ENCODE results near the gene PRKN. TPM values are rescaled to one million over a fixed set of nuclear protein-coding genes. Genes with fewer than 3 reads are reported as not detected.
"Not testable (repeated sequence)": the region's sequence is repeated elsewhere in the genome, so short reads cannot be mapped to it uniquely, and the experiment has no call there.

PRKN gene
- total RNA-seq, 2 experiments from 2014 or later, result 0.82 to 1.00 TPM

DNA sequence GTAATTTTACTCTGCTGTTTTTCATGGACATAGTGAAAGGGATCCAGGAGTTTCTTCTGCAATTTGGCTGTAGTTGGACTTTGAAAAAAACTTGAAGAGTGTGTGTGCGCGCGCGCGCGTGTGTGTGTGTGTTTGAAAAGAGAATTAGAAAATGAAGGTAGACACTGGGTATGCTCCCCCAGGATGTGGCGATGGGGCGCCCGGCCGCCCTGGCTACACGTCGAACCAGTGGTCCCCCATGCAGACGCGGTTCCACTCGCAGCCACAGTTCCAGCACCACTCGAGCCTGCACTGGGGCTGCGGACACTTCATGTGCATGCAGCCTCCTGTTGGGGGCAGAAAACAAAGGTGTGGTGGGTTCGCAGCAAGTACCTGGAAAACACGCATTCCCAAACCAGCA, 1377.7 kb downstream of the PRKN start:
- no peaks in the 10 kb centered on the region for H3K4me1 Mint-ChIP-seq (ENCODE audit: low read depth)
- no peak for DNase-seq
- POLR2A ChIA-PET, result no interaction called here
- no peaks in the 10 kb centered on the region for H3K9me3 Mint-ChIP-seq
- no peak overlapping the region for H3K4me3 Mint-ChIP-seq
- intact Hi-C loops (cut with micrococcal nuclease), result no loop called here
- no peaks in the 10 kb centered on the region for H3K27me3 Mint-ChIP-seq
- no peaks in the 10 kb centered on the region for H3K36me3 Mint-ChIP-seq
- CTCF ChIA-PET, result no interaction called here
- H3K27ac Mint-ChIP-seq, result no peak overlapping the region

DNA sequence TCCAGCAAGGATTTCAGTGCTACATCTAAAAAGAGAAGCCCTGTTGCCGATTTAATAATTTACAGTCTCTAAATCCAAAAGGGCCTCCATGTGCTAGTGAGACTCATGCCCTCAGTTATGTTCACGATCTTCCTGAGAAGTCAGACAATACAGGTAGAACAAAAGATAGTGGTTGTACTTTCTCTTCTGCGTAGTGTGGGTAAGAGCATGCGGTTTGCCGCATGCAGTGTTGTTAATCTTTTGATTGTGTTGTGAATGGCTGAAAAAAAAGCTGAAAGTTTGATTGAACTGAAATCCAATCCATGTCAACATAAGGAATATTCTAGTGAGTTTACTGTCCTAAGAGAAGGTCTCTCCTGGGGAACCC, 1379.0 kb downstream of the PRKN start:
- Mint-ChIP-seq H3K27me3 (no peaks in the 10 kb centered on the region), H3K4me1 (ENCODE audit: low read depth) (no peaks in the 10 kb centered on the region), H3K27ac (no peak overlapping the region), H3K4me3 (no peak overlapping the region), H3K36me3 (no peaks in the 10 kb centered on the region), H3K9me3 (no peaks in the 10 kb centered on the region)
- CTCF ChIA-PET, result no interaction called here
- POLR2A ChIA-PET, result no interaction called here
- intact Hi-C loops (cut with micrococcal nuclease), result no loop called here
- DNase-seq, result no peak

DNA sequence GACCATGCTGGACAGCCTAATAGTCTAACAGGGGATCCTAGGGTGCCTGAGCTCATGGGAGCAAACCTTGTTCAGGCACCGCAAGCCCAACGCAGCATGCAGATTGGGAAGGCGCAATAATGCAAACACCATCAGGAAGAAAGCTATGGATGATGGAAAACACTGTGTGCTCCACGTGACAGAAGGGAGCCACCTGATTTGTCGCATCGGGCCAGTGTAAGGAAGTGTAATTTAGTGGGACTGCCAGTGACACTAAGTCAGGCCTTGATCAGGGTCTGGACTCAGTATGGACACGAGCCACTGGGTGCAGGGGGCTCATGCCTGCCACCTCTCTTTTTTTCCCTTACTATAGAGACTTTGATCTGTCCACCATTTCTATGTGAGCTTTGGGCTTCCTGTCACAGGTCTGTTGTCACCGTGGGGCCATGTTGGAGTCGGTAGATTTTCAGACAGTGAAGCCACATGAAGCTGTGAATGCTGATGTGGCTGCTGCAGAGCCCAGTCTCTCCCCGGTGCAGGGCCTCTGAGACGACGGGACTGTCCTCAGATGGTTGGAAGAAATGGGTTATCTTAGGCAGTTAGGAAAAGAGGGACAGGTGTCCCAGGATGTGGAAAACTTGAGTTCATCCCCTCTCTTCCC, 1379.5 kb downstream of the PRKN start:
- POLR2A ChIA-PET, result no interaction called here
- Mint-ChIP-seq H3K4me1 (ENCODE audit: low read depth) (no peaks in the 10 kb centered on the region), H3K9me3 (no peaks in the 10 kb centered on the region), H3K27me3 (no peaks in the 10 kb centered on the region), H3K36me3 (no peaks in the 10 kb centered on the region), H3K27ac (no peak overlapping the region), H3K4me3 (no peak overlapping the region)
- CTCF ChIA-PET, result no interaction called here
- DNase-seq, result no peak
- intact Hi-C loops (cut with micrococcal nuclease), result no loop called here

DNA sequence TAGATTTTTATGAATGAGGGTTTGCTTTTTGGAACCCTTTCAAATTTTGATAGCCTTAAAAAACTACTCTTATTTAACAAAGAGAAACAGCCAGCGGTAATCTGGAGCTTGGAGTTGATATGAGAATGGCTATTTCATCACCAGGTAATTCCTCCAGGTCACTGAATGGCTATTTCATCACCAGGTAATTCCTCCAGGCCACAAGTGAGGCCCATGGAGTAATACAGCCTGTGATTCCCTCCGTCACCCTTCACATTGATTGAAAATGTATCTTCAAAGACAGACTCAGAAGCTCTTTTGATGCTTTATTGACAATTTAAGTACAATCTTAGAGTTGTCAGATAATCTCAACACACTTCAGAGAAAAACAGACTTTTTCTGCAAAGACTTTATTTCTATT, 1380.4 kb downstream of the PRKN start:
- H3K27me3 Mint-ChIP-seq, result no peaks in the 10 kb centered on the region
- no peak overlapping the region for H3K27ac Mint-ChIP-seq
- DNase-seq, result no peak
- no peaks in the 10 kb centered on the region for H3K9me3 Mint-ChIP-seq
- POLR2A ChIA-PET, result no interaction called here
- intact Hi-C loops (cut with micrococcal nuclease), result no loop called here
- no peak overlapping the region for H3K4me3 Mint-ChIP-seq
- CTCF ChIA-PET, result interaction anchor here (1.6 kb wide), 1 partner anchor 24 kb away, joined by 4 read pairs; no protein-coding TSS in a partner anchor
- H3K4me1 Mint-ChIP-seq (ENCODE audit: low read depth), result no peaks in the 10 kb centered on the region
- no peaks in the 10 kb centered on the region for H3K36me3 Mint-ChIP-seq

DNA sequence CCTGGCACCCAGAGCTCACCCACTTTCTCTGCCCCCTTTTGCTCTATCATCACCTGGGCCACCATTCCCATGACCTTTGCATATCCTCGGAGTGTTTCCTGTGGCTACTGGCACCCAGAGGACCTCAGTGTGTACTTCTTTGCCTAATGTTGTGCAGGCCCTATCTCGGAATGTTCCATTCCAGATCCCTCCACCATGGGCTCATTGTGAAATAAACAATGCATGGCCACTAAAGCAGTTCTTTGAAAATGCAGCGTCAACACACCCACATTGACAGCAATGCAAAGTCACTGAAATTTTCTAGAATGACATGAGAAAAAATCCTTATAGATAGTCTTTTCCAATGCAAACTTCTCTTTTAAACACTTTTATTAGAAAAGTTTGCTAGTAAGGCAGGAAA, 1380.8 kb downstream of the PRKN start:
- Mint-ChIP-seq H3K4me1 (ENCODE audit: low read depth) (no peaks in the 10 kb centered on the region), H3K4me3 (no peak overlapping the region), H3K27ac (no peak overlapping the region), H3K27me3 (no peaks in the 10 kb centered on the region), H3K9me3 (no peaks in the 10 kb centered on the region), H3K36me3 (no peaks in the 10 kb centered on the region)
- ChIA-PET CTCF (interaction anchor here (1.6 kb wide), 1 partner anchor 24 kb away, joined by 4 read pairs; no protein-coding TSS in a partner anchor), POLR2A (no interaction called here)
- DNase-seq, result no peak
- intact Hi-C loops (cut with micrococcal nuclease), result no loop called here

DNA sequence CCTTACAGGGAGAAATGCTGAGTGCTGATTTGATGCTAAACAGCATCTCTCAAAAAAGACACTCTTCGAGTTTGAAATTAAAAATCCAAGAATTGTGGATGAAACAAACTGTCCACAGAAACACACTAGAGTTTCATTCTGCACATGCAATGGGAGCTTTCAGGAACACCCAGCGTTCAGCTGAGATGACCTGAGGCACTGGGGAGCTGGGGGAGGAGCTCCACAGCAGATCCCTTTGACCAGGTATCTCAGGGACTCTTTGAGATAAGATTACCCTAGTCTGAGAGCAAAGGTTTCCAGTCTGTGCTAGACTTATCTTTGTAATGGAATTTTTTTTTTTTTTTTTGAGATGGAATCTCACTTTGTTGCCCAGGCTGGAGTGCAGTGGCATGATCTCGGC, 1382.9 kb downstream of the PRKN start:
- ChIA-PET CTCF (no interaction called here), POLR2A (no interaction called here)
- no peak for DNase-seq
- no peak overlapping the region for H3K4me3 Mint-ChIP-seq
- no peak overlapping the region for H3K27ac Mint-ChIP-seq
- H3K9me3 Mint-ChIP-seq, result no peaks in the 10 kb centered on the region
- intact Hi-C loops (cut with micrococcal nuclease), result no loop called here
- H3K36me3 Mint-ChIP-seq, result no peaks in the 10 kb centered on the region
- H3K27me3 Mint-ChIP-seq, result peaks cover 2% of the 10 kb centered on the region
- no peaks in the 10 kb centered on the region for H3K4me1 Mint-ChIP-seq (ENCODE audit: low read depth)

DNA sequence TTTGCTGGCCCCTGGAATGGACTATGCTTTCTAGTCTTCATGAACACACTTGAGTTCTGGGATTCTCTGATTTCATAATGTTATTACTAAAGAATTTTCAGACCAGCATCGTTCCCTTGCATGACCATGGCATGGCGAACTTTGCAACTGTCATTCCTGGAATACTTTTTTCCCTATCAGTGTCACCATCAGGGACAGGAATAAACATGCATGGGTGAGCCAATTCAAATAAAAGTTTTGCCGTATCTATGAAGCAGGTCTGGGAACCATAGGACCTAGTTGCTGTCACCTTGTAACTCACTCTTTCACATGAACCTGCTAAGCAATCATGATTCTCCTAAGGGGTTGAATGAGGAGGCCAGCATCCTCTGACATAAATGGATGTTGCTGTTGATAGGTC, 1385.5 kb downstream of the PRKN start:
- H3K4me3 Mint-ChIP-seq, result no peak overlapping the region
- no peak overlapping the region for H3K27ac Mint-ChIP-seq
- H3K36me3 Mint-ChIP-seq, result no peaks in the 10 kb centered on the region
- no peaks in the 10 kb centered on the region for H3K4me1 Mint-ChIP-seq (ENCODE audit: low read depth)
- intact Hi-C loops (cut with micrococcal nuclease), result no loop called here
- POLR2A ChIA-PET, result no interaction called here
- no peaks in the 10 kb centered on the region for H3K9me3 Mint-ChIP-seq
- CTCF ChIA-PET, result interaction anchor here (1.1 to 1.5 kb wide), 2 partner anchors 29 to 411 kb away, joined by 5 to 8 read pairs; no protein-coding TSS in a partner anchor
- DNase-seq, result no peak
- H3K27me3 Mint-ChIP-seq, result peaks cover 4% of the 10 kb centered on the region

DNA sequence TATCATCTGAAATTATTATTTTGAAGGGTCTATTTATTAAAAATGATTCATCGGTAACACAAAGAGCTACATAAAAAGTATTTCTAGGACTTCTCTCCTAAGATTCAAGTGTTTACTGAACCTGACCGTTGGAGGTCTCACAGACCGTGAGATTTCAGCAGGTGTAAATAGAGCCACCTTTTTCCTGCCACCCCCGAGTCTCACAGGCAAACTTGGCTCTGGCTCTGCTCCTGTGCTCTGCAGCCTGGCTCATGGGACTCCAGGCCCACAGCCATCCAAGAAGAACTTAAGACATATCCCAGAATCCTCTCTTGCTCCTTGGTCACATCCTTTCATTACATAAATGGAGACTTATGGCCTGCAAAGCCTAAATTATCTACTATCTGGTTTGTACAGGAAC, 1385.9 kb downstream of the PRKN start:
- CTCF ChIA-PET, result interaction anchor here (1.1 kb wide), 1 partner anchor 411 kb away, joined by 5 read pairs; no protein-coding TSS in a partner anchor
- intact Hi-C loops (cut with micrococcal nuclease), result no loop called here
- no peak overlapping the region for H3K4me3 Mint-ChIP-seq
- no peaks in the 10 kb centered on the region for H3K4me1 Mint-ChIP-seq (ENCODE audit: low read depth)
- POLR2A ChIA-PET, result no interaction called here
- H3K36me3 Mint-ChIP-seq, result no peaks in the 10 kb centered on the region
- H3K27ac Mint-ChIP-seq, result no peak overlapping the region
- DNase-seq, result no peak
- no peaks in the 10 kb centered on the region for H3K9me3 Mint-ChIP-seq
- peaks cover 4% of the 10 kb centered on the region for H3K27me3 Mint-ChIP-seq

DNA sequence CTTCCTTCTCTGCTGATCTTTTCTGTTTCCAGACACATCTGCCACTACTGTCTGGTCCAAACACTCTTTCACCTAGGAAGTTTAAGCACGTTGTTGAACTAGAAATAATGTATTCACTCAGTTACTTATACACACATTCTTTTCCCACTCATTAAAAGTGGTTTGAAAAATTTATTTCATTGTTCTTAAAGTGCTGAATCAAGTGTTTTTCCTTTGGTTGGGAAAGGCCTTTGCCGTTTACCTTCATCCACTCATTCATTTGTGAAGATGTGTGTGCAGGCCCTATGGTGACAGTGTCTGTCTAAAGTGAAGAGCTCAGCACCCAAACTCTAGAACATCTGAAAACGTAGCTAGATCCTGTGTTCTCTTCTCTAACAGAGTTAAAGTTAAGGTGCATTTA, 1389.6 kb downstream of the PRKN start:
- no peaks in the 10 kb centered on the region for H3K4me1 Mint-ChIP-seq (ENCODE audit: low read depth)
- H3K36me3 Mint-ChIP-seq, result no peaks in the 10 kb centered on the region
- no peak overlapping the region for H3K27ac Mint-ChIP-seq
- ChIA-PET POLR2A (no interaction called here), CTCF (interaction anchor here (0.7 kb wide), 1 partner anchor 33 kb away, joined by 3 read pairs; no protein-coding TSS in a partner anchor)
- intact Hi-C loops (cut with micrococcal nuclease), result no loop called here
- peaks cover 3% of the 10 kb centered on the region for H3K9me3 Mint-ChIP-seq
- no peak overlapping the region for H3K4me3 Mint-ChIP-seq
- peaks cover 4% of the 10 kb centered on the region for H3K27me3 Mint-ChIP-seq
- no peak for DNase-seq

DNA sequence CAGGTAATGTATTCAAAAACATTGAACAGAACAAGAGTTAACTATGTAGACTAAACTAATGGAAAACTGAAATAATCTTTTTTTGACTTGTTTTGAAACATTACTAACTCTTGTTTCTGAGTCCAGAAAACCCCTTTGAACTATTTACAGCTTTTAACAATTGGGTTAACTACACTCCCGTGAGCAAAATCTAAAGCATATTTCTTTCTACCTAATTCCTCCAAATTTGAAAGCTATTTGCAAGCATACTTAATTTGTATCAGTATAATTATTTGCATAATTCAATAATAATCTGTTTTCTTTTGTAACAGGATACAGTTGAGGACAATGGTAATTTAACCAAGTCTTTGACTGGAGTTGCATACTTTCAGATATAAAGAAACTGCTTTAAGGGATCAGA, 1391.1 kb downstream of the PRKN start:
- Mint-ChIP-seq H3K4me1 (ENCODE audit: low read depth) (no peaks in the 10 kb centered on the region), H3K9me3 (peaks cover 3% of the 10 kb centered on the region), H3K4me3 (no peak overlapping the region), H3K36me3 (no peaks in the 10 kb centered on the region), H3K27me3 (peaks cover 4% of the 10 kb centered on the region), H3K27ac (no peak overlapping the region)
- CTCF ChIA-PET, result no interaction called here
- intact Hi-C loops (cut with micrococcal nuclease), result no loop called here
- no peak for DNase-seq
- POLR2A ChIA-PET, result no interaction called here

DNA sequence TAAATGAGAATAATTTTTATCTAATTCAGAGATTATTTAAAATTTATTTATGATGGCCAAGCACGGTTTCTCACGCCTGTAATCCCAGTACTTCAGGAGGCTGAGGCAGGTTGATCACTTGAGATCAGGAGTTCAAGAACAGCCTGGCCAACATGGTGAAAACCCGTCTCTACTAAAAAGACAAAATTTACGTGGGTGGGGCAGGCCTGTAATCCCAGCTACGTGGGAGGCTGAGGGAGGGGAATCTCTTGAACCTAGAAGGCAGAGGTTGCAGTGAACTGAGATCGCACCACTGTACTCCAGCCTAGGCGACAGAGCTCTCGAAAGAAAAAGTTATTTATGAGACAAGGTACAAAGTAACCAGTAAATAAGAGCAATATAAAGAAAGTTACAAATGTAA, 1394.2 kb downstream of the PRKN start:
- no peak overlapping the region for H3K27ac Mint-ChIP-seq
- H3K27me3 Mint-ChIP-seq, result no peaks in the 10 kb centered on the region
- POLR2A ChIA-PET, result no interaction called here
- no peak for DNase-seq
- no peak overlapping the region for H3K4me3 Mint-ChIP-seq
- no peaks in the 10 kb centered on the region for H3K4me1 Mint-ChIP-seq (ENCODE audit: low read depth)
- peaks cover 3% of the 10 kb centered on the region for H3K9me3 Mint-ChIP-seq
- CTCF ChIA-PET, result no interaction called here
- no peaks in the 10 kb centered on the region for H3K36me3 Mint-ChIP-seq
- intact Hi-C loops (cut with micrococcal nuclease), result no loop called here

DNA sequence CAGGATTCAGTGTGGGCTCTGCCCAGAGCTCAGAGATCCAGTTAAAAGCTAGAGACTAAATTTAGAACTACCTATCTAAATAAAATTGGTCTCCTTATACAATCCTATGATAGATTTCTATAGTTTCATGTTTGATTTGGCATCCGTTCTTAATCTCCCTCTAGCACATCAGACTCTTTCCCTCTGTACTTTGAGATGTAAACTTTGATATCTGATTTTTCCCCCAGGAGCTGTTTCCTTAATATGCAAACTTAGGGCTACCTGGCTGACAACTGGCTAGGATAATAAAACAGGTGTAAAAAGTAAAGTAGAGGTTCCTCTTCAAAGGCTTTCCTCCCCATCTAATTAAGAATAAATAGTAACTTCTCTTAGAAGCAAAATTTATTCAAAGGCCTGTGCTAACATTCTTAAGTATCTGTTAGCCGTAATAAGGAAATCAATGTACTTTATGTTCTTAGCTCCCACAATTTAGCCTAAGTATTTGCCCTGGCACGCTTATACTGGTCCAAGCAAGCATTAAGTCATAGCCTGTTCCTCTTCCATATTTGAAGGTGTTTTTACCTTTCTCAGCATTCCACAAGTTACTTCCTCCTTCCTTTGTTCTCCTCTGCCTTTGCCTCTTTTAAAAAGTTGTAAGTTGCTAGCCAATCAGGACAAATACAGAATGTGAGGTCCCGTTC, 1396.0 kb downstream of the PRKN start:
- H3K4me3 Mint-ChIP-seq; H3K9me3 Mint-ChIP-seq; H3K27ac Mint-ChIP-seq; DNase-seq; H3K36me3 Mint-ChIP-seq; H3K4me1 Mint-ChIP-seq (ENCODE audit: low read depth); intact Hi-C loops (cut with micrococcal nuclease); POLR2A ChIA-PET; CTCF ChIA-PET; H3K27me3 Mint-ChIP-seq: not testable (repeated sequence)

DNA sequence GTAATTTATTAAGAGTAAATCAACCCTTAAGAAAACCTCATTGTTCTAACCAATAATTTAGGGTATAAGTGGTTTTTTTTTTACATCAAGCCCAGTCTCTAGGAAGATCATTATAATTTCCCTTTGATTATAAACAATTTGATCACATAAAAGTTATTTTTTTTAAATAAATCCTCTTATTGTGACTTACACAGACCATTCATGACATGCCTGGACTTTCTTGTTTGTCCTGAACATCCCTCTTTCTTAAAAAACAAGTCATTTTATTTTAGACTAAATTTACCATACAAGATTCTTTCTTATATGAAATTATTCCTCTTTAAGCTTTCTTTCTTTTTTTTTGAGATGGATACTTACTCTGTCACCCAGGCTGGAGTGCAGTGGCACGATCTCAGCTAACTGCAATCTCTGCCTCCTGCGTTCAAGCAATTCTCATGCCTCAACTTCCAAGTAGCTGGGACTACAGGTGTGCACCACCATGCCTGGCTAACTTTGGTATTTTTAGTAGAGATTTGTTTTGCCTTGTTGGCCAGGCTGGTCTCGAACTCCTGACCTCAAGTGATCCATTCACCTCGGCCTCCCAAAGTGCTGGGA, 1400.1 kb downstream of the PRKN start:
- peaks cover 6% of the 10 kb centered on the region for H3K9me3 Mint-ChIP-seq
- intact Hi-C loops (cut with micrococcal nuclease), result no loop called here
- ChIA-PET CTCF (no interaction called here), POLR2A (no interaction called here)
- H3K4me1 Mint-ChIP-seq (ENCODE audit: low read depth), result no peaks in the 10 kb centered on the region
- DNase-seq, result no peak
- no peak overlapping the region for H3K4me3 Mint-ChIP-seq
- no peak overlapping the region for H3K27ac Mint-ChIP-seq
- H3K36me3 Mint-ChIP-seq, result no peaks in the 10 kb centered on the region
- peaks cover 4% of the 10 kb centered on the region for H3K27me3 Mint-ChIP-seq

Measured in activated CD4-positive, alpha-beta memory T cell treated with anti-CD3 and anti-CD28 coated beads for 36 hours (primary cell).